CD4-positive, alpha-beta T cell treated with Interferon alpha-2 for 1 hour (primary cell): ENCODE measurements around the gene MTUS2.
"Not testable (repeated sequence)": the region's sequence is repeated elsewhere in the genome, so short reads cannot be mapped to it uniquely, and the experiment has no call there.

Source experiments
- DNase-seq, 2 donors: peaks; one replicate each; pipeline ENCODE4 v3.0.0-alpha.2; 2020 to 2022

The MTUS2 gene

DNA sequence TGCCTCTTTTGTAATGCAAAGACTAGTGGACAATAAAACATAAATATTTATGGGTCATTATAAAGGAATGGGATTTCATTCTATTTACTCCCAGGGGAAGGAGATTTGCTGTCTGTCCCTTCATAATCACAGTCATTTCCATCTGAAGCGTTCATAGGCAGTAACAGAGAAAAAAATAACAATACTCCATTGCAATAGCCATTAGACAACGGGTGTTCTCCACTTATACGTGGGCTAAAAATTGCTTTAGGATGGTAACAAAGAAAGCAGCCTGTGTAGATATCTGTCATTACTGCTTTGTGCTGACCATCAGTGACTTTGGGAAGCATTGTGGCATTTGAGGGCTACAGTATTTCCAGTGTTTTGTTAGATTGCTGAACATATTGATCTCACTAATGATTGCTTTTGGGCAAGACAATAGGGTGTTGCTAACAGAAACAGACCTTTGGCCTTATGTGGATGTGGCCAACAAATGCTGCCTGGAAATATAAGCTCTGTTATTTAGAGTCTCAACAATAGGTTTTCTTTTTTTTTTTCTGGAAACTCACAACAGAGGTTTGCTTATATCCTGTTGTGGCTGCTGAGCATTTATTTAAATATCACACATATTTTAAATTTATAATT is 355.2 kb downstream of the MTUS2 start:
- no peak for DNase-seq

DNA sequence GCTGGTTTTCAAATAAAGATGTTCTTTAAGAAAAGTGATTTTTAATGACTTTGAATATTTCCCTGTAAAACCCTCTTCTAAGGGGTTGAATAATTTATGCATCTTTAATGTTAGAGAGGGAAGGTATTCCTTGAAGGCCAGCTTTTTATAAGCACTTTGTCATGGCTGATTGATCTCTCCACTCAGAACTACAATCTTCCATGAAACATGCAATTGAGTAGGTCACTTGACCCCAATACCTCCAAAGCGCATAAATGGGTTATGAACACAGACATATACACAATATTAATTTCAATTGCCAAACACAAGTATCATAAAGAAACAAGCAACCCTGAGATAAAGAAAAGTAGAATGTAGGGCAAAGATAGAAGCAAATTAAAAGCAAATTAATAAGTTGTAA is 359.9 kb downstream of the MTUS2 start:
- no peak for DNase-seq

GRCh38 chr13:29182216-29182615 is 362.1 kb downstream of the MTUS2 start:
- DNase-seq: no peak

DNA sequence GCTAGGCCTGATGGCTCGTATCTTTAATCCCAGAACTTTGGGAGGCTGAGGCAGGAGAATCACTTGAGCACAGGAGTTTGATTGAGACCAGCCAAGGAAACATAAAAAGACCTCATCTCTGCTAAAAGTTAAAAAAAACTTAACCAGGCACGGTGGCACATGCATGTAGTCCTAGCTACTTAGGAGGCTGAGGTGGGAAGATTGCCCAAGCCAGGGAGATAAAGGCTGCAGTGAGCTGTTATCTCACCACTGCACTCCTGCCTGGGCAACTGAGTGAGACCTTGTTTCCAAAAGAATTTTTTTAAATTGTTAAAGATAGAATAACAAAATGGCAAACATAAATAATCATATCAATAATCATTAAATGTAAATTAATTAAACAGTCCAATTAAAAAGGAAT is 365.8 kb downstream of the MTUS2 start:
- DNase-seq: no peak

GRCh38 chr13:29187584-29187983 is 367.4 kb downstream of the MTUS2 start:
- DNase-seq: no peak

DNA sequence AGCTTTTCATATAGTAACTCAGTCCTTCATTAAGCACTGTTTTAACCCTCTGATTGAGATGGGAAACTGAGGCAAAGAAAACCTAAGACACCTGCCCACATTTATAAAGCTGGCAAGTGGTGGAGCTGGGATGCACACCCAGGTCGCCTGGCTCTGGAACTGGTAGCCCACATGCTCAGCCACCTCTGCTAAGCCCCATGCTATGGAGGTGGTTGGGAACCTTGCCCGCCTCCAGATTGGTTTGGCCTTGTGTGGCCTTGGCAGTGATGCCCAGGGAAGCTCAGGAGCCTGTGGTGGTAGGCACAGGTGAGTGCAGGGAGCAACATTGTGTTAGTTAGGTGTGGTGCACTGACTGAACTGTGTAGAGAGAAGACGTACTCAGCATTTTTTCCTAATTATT is 370.2 kb downstream of the MTUS2 start:
- no peak for DNase-seq

GRCh38 chr13:29193083-29193482 is 372.9 kb downstream of the MTUS2 start:
- no peak for DNase-seq

DNA sequence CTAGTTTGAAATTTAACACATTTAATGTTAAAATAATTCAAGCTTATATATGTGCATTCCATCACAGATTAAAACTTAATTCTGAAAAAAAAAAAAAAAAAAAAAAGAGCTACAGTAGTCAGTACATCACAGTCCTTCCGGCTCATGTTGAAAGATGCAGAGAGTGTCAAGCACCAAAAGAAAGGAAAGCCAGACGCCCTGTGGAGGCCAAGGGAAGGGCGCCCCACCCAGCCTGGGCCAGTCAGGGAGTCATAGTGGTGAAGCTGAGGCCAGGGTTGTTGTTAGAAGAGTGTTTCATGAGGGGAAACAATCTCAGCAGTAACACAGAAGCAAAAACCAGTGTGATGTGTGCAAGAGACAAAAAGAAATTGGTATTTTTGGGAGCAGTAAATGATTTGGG is 375.3 kb downstream of the MTUS2 start:
- no peak for DNase-seq

DNA sequence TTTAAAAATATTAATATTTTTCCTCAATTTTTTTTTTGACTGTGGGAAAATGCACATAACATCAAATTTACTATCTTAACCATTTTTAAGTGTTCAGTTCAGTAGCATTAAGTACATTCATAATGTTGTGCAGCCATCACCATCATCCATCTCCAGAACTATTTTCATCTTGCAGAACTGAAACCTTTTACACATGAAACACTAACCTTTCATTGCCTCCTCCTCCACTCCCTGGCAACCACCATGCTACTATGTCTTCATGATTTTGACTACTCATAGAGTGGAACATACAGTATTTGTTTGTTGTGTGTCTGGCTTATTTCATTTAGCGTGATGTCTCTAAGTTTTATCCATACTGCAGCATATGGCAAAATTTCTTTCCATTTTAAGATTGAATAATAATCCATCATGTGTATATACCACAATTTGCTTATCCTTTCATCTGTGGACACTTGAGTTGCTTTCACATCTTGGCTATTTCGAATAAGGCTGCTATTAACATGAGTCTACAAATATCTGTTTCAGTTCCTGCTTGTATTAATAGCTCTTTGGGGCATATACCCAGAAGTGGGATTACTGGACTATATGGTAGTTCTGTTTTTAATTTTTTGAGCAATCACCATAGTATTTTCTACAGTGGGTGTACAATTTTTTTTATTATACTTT is 376.4 kb downstream of the MTUS2 start:
- no peak for DNase-seq

DNA sequence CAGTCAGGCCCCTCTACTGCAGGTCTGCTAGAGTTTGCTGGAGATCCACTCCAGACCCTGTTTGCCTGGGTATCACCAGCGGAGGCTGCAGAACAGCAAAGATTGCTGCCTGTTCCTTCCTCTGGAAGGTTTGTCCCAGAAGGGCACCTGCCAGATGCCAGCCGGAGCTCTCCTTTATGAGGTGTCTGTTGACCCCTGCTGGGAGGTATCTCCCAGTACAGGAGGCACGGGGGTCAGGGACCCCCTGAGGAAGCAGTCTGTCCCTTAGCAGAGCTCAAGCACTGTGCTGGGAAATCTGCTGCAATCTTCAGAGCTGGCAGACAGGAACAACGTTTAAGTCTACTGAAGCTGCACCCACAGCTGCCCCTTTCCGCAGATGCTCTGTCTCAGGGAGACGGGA is 382.6 kb downstream of the MTUS2 start:
- not testable (repeated sequence) for DNase-seq

DNA sequence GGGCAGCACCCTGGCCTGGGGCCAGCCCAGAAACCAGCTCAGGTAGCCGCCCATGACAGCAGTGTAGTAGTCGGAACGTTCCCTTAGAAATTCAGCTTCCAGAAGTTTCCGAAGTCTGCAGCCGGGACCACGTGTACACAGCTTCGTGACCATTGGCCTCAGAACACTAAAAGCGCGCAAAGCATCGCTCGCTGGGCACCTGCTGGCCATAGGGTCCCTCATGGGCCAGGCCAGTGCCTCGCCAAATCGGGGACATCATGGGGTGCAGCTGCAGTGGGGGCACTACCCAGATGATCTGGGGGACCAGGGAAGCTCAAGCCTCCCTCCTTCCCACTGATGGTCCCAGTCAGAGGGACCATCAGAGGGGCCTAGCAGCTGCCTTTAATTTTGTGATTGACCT is 384.5 kb downstream of the MTUS2 start:
- no peak for DNase-seq

DNA sequence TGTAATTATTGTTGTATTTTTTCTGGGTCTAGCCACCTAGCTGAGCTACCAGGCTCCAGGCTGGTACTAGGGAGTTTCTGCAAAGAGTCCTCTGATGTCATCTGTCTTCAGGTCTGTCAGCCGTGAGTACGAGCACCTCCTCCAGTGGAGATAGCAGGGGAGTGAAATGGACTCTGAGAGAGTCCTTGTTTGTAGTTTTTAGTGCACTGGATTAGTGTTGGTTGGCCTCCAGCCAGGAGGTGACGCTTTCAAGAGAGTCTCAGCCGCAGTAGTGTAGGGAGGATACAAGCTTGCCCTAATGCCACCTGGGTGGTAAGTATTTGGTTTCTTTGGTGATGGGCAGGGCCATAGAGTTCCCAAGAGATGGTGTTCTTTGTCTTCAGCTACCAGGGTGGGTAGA is 390.5 kb downstream of the MTUS2 start:
- no peak for DNase-seq

DNA sequence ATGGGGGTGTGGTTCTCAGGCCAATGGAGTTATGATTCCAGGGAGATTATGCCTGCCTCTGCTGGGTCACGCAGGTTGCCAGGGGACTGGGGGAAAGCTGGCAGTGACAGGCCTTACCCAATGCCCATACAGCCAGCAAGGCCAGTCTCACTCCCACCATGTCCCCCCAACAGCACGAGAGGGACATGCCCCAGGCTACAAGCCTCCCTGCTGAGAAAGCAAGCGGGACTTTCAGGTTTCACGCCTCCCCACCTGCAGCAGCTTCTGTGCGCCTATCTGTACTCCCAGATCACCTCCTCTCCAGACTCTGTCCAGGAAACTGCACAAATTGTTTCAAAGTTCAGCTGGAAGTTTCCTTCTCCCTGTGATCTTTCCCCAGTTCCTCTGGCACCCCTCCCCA is 391.0 kb downstream of the MTUS2 start:
- DNase-seq: not testable (repeated sequence)

DNA sequence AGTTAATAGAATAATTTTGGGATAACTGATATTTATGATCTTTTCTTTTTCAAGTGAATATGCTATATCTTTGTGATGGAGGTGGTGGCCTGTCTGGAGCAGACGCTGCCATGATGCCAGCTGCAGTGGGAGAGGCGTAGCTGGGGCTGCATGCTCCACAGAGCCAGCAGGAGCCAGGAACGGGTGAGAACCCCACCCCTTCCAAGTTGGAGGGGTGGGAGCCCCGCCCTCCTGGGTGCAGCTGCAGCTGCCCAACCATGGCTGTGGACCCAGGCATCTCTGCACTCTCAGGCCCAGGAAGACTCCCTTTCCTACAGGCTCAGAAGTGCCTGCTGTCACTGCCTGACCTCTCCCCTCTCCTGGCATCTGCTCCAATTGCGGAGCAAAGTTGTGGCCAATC is 402.3 kb downstream of the MTUS2 start:
- no peak for DNase-seq

DNA sequence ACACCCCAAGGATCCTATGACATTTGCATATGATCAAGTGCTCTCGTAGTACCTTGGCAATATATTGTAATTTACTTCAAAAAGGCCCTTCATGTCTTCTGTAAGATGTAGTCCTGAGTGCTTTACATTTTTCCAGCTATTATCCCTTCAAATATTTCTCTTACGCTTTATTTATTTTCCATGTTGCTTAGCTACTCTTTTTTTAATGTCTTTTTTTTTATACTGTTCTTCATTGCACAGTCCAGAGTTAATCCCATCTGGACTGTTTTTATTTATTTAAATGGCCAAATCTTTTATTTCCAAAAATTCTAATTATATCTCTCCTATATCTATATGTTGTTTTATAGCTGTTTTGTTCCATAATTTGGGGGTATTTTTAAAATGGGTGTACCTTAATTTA is 404.1 kb downstream of the MTUS2 start:
- no peak for DNase-seq

DNA sequence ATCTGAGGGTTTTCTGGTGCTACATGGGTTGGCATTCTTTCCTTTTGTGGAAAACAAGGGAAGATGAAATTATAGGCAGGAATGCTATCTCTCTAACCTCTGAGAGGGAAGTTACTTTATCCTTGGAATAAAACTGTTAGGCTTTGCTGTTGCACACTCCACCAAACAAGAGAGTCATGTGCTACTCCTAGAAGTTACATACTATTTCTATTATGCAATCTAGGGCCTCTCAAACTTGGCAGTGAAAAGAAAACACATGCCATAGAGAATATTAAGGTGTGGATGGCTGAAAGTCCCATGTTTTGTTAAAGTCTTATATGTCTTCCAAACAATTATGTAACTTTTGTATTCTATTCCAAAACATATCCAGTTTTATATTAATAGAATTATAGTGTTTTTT is 407.4 kb downstream of the MTUS2 start:
- DNase-seq: no peak

DNA sequence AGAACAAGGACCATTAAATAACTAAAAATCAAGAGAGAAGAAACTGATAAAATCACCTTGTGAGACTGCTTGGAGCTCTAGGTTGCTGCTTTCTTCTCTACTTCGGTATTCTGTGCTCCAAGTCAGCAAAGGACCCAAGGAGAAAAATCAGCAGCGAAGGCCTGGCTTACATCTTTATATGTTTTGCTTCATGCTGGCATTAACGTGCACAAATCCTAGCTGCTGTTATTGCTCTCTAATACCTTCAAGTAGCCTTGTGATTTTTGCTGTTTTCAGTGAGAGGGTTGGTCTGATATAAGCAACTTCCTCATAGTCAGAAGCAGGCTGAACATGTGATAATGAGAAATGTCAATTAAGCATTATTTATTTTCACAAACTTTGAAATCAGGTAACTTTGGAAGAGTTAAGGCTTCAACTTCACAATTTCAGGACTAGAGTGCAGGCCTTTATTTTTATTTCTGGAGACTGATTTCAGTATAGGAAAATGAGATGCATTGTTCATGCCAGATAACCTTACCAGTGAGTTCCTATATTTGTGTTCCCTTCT is 410.2 kb downstream of the MTUS2 start:
- DNase-seq: no peak

DNA sequence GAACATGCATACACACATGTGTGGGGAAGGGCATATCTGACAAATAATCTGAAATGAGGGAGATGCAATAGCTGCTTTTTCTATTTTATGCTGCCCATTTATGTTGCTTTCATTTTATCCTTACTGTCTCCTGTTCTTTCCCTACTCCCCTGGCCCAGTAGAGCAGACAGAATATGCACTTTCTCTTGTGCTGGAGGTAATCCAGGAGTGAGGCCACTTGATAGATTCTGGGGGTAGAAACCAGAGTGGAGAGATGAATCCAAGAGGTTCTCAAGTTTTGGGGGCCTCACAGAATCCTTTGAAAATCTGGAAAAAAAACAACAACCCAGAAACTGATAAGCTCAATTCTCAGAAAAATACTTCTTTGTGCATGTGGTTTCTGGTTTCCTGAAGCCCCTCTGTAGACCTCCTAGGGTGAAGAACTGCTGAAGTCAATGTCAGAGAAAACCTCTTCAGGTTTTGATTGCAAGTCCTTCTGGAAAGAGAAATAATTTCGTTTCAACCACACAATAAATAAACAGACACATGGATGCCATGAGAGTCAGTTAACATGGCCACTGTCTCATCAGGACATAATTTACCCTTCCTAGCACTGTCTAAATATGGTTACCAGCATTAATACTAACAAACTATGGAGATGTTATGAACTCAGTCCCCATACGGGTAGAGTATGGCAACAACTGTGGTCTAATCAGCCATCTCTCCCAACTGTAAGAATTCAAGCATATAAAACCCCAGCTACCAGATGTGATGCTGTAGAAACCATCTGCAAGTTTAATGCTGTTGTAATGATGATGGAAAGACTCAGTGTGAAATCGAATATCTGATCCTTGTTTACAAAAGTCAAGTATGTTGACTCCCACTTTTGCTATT is 419.8 kb downstream of the MTUS2 start:
- DNase-seq: no peak

GRCh38 chr13:29254626-29255370 is 434.7 kb downstream of the MTUS2 start:
- no peak for DNase-seq

DNA sequence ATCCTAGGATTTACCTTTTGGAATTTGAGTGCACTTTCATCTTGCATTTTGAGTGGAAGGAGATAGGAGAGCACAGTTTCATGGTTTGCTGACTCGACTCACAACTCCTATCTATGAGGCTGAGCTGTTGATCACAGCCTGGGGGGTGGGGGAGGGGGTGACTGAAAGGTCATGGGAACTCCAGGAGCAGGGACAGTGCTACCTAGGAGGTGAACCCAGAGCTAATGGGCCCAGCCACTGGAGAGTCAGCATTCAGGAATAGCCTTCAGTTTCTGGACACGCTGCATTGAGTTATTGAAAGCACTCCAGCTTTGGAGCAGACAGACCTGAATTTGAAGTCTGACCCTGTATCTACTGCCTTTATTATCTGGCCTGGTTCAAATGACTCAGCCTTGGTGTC is 435.4 kb downstream of the MTUS2 start:
- no peak for DNase-seq

DNA sequence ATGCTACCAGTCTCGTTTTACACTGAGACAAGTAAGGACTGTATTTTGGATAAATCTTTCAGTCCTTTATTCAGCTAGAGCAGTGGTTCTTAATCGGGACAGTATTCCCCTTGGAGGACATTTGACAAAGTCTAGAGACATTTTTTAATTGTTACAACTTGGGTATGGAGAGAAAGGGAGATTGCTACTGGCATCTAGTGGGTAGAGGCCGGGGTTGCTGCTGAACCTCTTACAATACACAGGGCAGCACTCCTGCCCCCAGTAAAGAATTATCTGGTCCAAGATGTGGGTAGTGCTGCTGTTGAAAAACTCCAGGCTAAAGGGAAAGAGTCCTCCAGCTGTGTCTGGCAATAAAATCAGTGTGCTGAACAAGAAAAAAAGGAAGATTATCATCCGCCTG is 440.5 kb downstream of the MTUS2 start:
- DNase-seq: no peak

- peak in 1 of 2 donors; percentile 4 for DNase-seq
Observed at GRCh38 chr13:29266261-29266660, 446.1 kb downstream of the MTUS2 start.
